ENCODE results near the gene FAM53A. TPM values are rescaled to one million over a fixed set of nuclear protein-coding genes. Genes with fewer than 3 reads are reported as not detected.

The FAM53A gene
- total RNA-seq, 2 experiments from 2014 or later: 1.4 to 1.8 TPM

GRCh38 chr4:1648962-1649361 lies 35.2 kb downstream of the FAM53A start:
- Histone ChIP-seq H4K20me1 (ENCODE audit: insufficient read depth, low read length) (no peaks in the 10 kb centered on the region), H3K4me1 (ENCODE audit: insufficient read depth, low read length, poor library complexity, severe bottlenecking) (no peaks in the 10 kb centered on the region), H3K4me3 (ENCODE audit: low read depth, low read length, poor library complexity, severe bottlenecking) (no peak overlapping the region), H3K36me3 (ENCODE audit: insufficient read depth, low read length) (no peaks in the 10 kb centered on the region), H2AFZ (ENCODE audit: low read length) (no peak overlapping the region), H3K27ac (ENCODE audit: low read depth, low read length, poor library complexity, severe bottlenecking) (no peak overlapping the region), H3K4me2 (ENCODE audit: low read length) (no peak overlapping the region), H3K79me2 (ENCODE audit: insufficient read depth, low read depth, low read length) (no peaks in the 10 kb centered on the region), H3K9me3 (ENCODE audit: low read length) (no peaks in the 10 kb centered on the region), H3K9me2 (ENCODE audit: insufficient read depth, low read length) (no peaks in the 10 kb centered on the region)
- no TSS peak for BruUV-seq (replicated peaks)
- intact Hi-C loops (cut with micrococcal nuclease; ENCODE audit: unreplicated experiment): no loop called here
- POLR2A ChIA-PET: no interaction called here
- CTCF ChIA-PET (ENCODE audit: unreplicated experiment): no interaction called here
- DNase-seq (ENCODE audit: low spot score): no peak
- TF ChIP-seq EZH2phosphoT487 (IDR thresholded peaks at IDR 0.05; ENCODE audit: borderline replicate concordance, low read depth, low read length) (no peak), CTCF (conservative IDR thresholded peaks at IDR 0.05; ENCODE audit: low read length) (no peak)

- no TSS peak for BruUV-seq (replicated peaks)
- H3K9me2 ChIP-seq (ENCODE audit: insufficient read depth, low read length): no peaks in the 10 kb centered on the region
- intact Hi-C loops (cut with micrococcal nuclease; ENCODE audit: unreplicated experiment): no loop called here
- no peaks in the 10 kb centered on the region for H3K79me2 ChIP-seq (ENCODE audit: insufficient read depth, low read depth, low read length)
- DNase-seq (ENCODE audit: low spot score): no peak
- H3K36me3 ChIP-seq (ENCODE audit: insufficient read depth, low read length): no peaks in the 10 kb centered on the region
- ChIA-PET POLR2A (no interaction called here), CTCF (ENCODE audit: unreplicated experiment) (no interaction called here)
- no peak overlapping the region for H3K4me2 ChIP-seq (ENCODE audit: low read length)
- H2AFZ ChIP-seq (ENCODE audit: low read length): no peak overlapping the region
- H3K27ac ChIP-seq (ENCODE audit: low read depth, low read length, poor library complexity, severe bottlenecking): no peak overlapping the region
- no peak overlapping the region for H3K4me3 ChIP-seq (ENCODE audit: low read depth, low read length, poor library complexity, severe bottlenecking)
- no peak for TF ChIP-seq CTCF (conservative IDR thresholded peaks at IDR 0.05; ENCODE audit: low read length)
- no peak for TF ChIP-seq EZH2phosphoT487 (IDR thresholded peaks at IDR 0.05; ENCODE audit: borderline replicate concordance, low read depth, low read length)
- H4K20me1 ChIP-seq (ENCODE audit: insufficient read depth, low read length): no peaks in the 10 kb centered on the region
- no peaks in the 10 kb centered on the region for H3K4me1 ChIP-seq (ENCODE audit: insufficient read depth, low read length, poor library complexity, severe bottlenecking)
- H3K9me3 ChIP-seq (ENCODE audit: low read length): no peaks in the 10 kb centered on the region
Measured at GRCh38 chr4:1647432-1647831, 36.7 kb downstream of the FAM53A start.

GRCh38 chr4:1646690-1647089 lies 37.4 kb downstream of the FAM53A start:
- no peaks in the 10 kb centered on the region for H3K9me2 ChIP-seq (ENCODE audit: insufficient read depth, low read length)
- H4K20me1 ChIP-seq (ENCODE audit: insufficient read depth, low read length): no peaks in the 10 kb centered on the region
- no peaks in the 10 kb centered on the region for H3K4me1 ChIP-seq (ENCODE audit: insufficient read depth, low read length, poor library complexity, severe bottlenecking)
- H3K4me2 ChIP-seq (ENCODE audit: low read length): no peak overlapping the region
- no peak for DNase-seq (ENCODE audit: low spot score)
- H3K36me3 ChIP-seq (ENCODE audit: insufficient read depth, low read length): no peaks in the 10 kb centered on the region
- ChIA-PET CTCF (ENCODE audit: unreplicated experiment) (interaction anchor here (0.7 kb wide), 1 partner anchor 37 kb away, joined by 3 read pairs; no protein-coding TSS in a partner anchor), POLR2A (interaction anchor here (0.6 kb wide), 1 partner anchor 11 kb away, joined by 3 read pairs; no protein-coding TSS in a partner anchor)
- intact Hi-C loops (cut with micrococcal nuclease; ENCODE audit: unreplicated experiment): no loop called here
- H3K27ac ChIP-seq (ENCODE audit: low read depth, low read length, poor library complexity, severe bottlenecking): no peak overlapping the region
- TF ChIP-seq EZH2phosphoT487 (IDR thresholded peaks at IDR 0.05; ENCODE audit: borderline replicate concordance, low read depth, low read length): no peak
- TF ChIP-seq CTCF (conservative IDR thresholded peaks at IDR 0.05; ENCODE audit: low read length): no peak
- no peak overlapping the region for H2AFZ ChIP-seq (ENCODE audit: low read length)
- no peaks in the 10 kb centered on the region for H3K79me2 ChIP-seq (ENCODE audit: insufficient read depth, low read depth, low read length)
- BruUV-seq (replicated peaks): no TSS peak
- H3K9me3 ChIP-seq (ENCODE audit: low read length): no peaks in the 10 kb centered on the region
- no peak overlapping the region for H3K4me3 ChIP-seq (ENCODE audit: low read depth, low read length, poor library complexity, severe bottlenecking)
